ENCODE data around the gene NAA80. TPM values are rescaled to one million over a fixed set of nuclear protein-coding genes. Genes with fewer than 3 reads are reported as not detected.
A peak's percentile ranks its signal among the peaks of the same experiment; 100 is the strongest.

Gene NAA80
- total and polyA plus RNA-seq, 2 of the 13 experiments (the other 11 are each of a cell fraction or from before 2014, with no cell fraction given), result 3.4 to 8.7 TPM

DNA sequence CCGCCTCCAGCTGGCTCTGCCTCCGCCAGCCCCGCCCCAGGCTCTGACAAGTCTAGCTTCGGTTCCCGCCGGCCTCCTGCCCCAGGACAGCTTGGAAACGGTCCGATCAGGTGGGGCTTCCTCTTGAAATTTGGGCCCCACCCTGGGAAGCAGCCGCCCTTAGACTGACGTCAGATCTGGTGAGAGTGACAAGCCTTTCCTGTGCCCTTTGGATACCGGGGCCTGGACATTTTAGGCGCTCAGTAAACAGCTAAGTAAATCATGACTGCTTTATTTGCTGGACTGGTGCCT is 378 bp upstream of the NAA80 start (continued):
- TF ChIP-seq MAZ (IDR thresholded peaks at IDR 0.05; ENCODE audit: borderline replicate concordance, low read depth, low read length), result no peak
- no peak for TF ChIP-seq MAZ (CRISPR knock-in tag; IDR thresholded peaks at IDR 0.05; ENCODE audit: low read depth)
- TF ChIP-seq, protein P1, sequence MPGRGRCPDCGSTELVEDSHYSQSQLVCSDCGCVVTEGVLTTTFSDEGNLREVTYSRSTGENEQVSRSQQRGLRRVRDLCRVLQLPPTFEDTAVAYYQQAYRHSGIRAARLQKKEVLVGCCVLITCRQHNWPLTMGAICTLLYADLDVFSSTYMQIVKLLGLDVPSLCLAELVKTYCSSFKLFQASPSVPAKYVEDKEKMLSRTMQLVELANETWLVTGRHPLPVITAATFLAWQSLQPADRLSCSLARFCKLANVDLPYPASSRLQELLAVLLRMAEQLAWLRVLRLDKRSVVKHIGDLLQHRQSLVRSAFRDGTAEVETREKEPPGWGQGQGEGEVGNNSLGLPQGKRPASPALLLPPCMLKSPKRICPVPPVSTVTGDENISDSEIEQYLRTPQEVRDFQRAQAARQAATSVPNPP (CRISPR knock-in tag; IDR thresholded peaks at IDR 0.05), result 0 out of 2 replicates have a peak, but pooled peaks have one; percentile 61
- TF ChIP-seq, protein P2, sequence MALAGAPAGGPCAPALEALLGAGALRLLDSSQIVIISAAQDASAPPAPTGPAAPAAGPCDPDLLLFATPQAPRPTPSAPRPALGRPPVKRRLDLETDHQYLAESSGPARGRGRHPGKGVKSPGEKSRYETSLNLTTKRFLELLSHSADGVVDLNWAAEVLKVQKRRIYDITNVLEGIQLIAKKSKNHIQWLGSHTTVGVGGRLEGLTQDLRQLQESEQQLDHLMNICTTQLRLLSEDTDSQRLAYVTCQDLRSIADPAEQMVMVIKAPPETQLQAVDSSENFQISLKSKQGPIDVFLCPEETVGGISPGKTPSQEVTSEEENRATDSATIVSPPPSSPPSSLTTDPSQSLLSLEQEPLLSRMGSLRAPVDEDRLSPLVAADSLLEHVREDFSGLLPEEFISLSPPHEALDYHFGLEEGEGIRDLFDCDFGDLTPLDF (CRISPR knock-in tag; IDR thresholded peaks at IDR 0.05), result peak; percentile 77; the same call in 1 of the 2 replicates
- TF ChIP-seq GFI1 (CRISPR knock-in tag; IDR thresholded peaks at IDR 0.05; ENCODE audit: borderline replicate concordance), result peak; percentile 47; the same call in 1 of the 2 replicates
- TF ChIP-seq PHF8 (CRISPR knock-in tag; IDR thresholded peaks at IDR 0.05), result 0 out of 2 replicates have a peak, but pooled peaks have one; percentile 10
- TF ChIP-seq SSRP1 (CRISPR knock-in tag; IDR thresholded peaks at IDR 0.05), result no peak
- TF ChIP-seq, protein P3, sequence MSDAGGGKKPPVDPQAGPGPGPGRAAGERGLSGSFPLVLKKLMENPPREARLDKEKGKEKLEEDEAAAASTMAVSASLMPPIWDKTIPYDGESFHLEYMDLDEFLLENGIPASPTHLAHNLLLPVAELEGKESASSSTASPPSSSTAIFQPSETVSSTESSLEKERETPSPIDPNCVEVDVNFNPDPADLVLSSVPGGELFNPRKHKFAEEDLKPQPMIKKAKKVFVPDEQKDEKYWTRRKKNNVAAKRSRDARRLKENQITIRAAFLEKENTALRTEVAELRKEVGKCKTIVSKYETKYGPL (CRISPR knock-in tag; IDR thresholded peaks at IDR 0.05), result no peak
- no peak for TF ChIP-seq ZNF263 (CRISPR knock-in tag; IDR thresholded peaks at IDR 0.05)
- TF ChIP-seq PITX1 (CRISPR knock-in tag; IDR thresholded peaks at IDR 0.05), result 0 out of 2 replicates have a peak, but pooled peaks have one; percentile 13
- TF ChIP-seq PHF5A (CRISPR knock-in tag; IDR thresholded peaks at IDR 0.05; ENCODE audit: low read depth, unreplicated experiment), result peak; percentile 97
- 0 out of 2 replicates have a peak, but pooled peaks have one; percentile 6 for TF ChIP-seq ZFP90 (CRISPR knock-in tag; IDR thresholded peaks at IDR 0.05; ENCODE audit: borderline replicate concordance)
- TF ChIP-seq, protein P4, sequence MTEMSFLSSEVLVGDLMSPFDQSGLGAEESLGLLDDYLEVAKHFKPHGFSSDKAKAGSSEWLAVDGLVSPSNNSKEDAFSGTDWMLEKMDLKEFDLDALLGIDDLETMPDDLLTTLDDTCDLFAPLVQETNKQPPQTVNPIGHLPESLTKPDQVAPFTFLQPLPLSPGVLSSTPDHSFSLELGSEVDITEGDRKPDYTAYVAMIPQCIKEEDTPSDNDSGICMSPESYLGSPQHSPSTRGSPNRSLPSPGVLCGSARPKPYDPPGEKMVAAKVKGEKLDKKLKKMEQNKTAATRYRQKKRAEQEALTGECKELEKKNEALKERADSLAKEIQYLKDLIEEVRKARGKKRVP (CRISPR knock-in tag; IDR thresholded peaks at IDR 0.05), result no peak; a peak in 1 of 4 replicates
- TF ChIP-seq LCORL (IDR thresholded peaks at IDR 0.05), result peak; percentile 66; the same call in 1 of the 2 replicates
- peak; percentile 99 for TF ChIP-seq LCORL (CRISPR knock-in tag; IDR thresholded peaks at IDR 0.05)
- no peak for TF ChIP-seq SIX4 (CRISPR knock-in tag; IDR thresholded peaks at IDR 0.05)
- TF ChIP-seq KLF9 (CRISPR knock-in tag; IDR thresholded peaks at IDR 0.05; ENCODE audit: low read depth), result no peak
- TF ChIP-seq ETV5 (CRISPR knock-in tag; IDR thresholded peaks at IDR 0.05; ENCODE audit: borderline replicate concordance), result peak; percentile 30; the same call in 1 of the 2 replicates
- TF ChIP-seq, protein P5, sequence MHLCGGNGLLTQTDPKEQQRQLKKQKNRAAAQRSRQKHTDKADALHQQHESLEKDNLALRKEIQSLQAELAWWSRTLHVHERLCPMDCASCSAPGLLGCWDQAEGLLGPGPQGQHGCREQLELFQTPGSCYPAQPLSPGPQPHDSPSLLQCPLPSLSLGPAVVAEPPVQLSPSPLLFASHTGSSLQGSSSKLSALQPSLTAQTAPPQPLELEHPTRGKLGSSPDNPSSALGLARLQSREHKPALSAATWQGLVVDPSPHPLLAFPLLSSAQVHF (CRISPR knock-in tag; IDR thresholded peaks at IDR 0.05), result 0 out of 2 replicates have a peak, but pooled peaks have one; percentile 6
- TF ChIP-seq NCOR1 (IDR thresholded peaks at IDR 0.05; ENCODE audit: borderline replicate concordance, low read length), result 0 out of 2 replicates have a peak, but pooled peaks have one; percentile 13
- TF ChIP-seq PCBP2 (optimal IDR thresholded peaks at IDR 0.05; ENCODE audit: low read depth, low read length, poor library complexity, severe bottlenecking), result no peak
- TF ChIP-seq CREB1 (IDR thresholded peaks at IDR 0.05), result peak; percentile 83
- peak; percentile 88 for TF ChIP-seq CREB1 (CRISPR knock-in tag; IDR thresholded peaks at IDR 0.05)
- TF ChIP-seq TBP (CRISPR knock-in tag; IDR thresholded peaks at IDR 0.05), result 0 out of 2 replicates have a peak, but pooled peaks have one; percentile 69
- TF ChIP-seq CBX1 (IDR thresholded peaks at IDR 0.05; ENCODE audit: low read depth), result no peak
- TF ChIP-seq, protein P6, sequence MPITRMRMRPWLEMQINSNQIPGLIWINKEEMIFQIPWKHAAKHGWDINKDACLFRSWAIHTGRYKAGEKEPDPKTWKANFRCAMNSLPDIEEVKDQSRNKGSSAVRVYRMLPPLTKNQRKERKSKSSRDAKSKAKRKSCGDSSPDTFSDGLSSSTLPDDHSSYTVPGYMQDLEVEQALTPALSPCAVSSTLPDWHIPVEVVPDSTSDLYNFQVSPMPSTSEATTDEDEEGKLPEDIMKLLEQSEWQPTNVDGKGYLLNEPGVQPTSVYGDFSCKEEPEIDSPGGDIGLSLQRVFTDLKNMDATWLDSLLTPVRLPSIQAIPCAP (CRISPR knock-in tag; IDR thresholded peaks at IDR 0.05; ENCODE audit: low read depth), result no peak
- no peak for TF ChIP-seq ZNF552 (CRISPR knock-in tag; IDR thresholded peaks at IDR 0.05; ENCODE audit: borderline replicate concordance)
- TF ChIP-seq PHF21A (CRISPR knock-in tag; IDR thresholded peaks at IDR 0.05), result peak; percentile 86
